ENCODE results near the gene RNF114. TPM values are rescaled to one million over a fixed set of nuclear protein-coding genes. Genes with fewer than 3 reads are reported as not detected.

Gene RNF114
- polyA plus RNA-seq, 1 of the 3 experiments (the other 2 are of a cell fraction), result 55.0 TPM

- no peaks in the 10 kb centered on the region for H3K9me3 ChIP-seq
- H3F3A ChIP-seq (replicated peaks; ENCODE audit: insufficient read depth), result peaks cover 39% of the 10 kb centered on the region
- no peak for DNase-seq
- H3K9me2 ChIP-seq, result no peaks in the 10 kb centered on the region
- H3K27ac ChIP-seq (ENCODE audit: low read depth in 2 of 2, low read length in 1 of 2), result no peak overlapping the region
- H3K9ac ChIP-seq, result no peak overlapping the region
- peaks cover 26% of the 10 kb centered on the region for H4K20me1 ChIP-seq (ENCODE audit: insufficient read depth)
- ChIA-PET POLR2A (no interaction called here), CTCF (interaction anchor here (0.5 to 22.2 kb wide), 5 partner anchors 26 to 99 kb away, joined by 3 to 807 read pairs (median 3); no protein-coding TSS in a partner anchor)
- 90% methylated on average over 4 of the region's 4 CpGs for WGBS (ENCODE audit: low lambda C conversion rate)
- H3K4me3 ChIP-seq (ENCODE audit: low read depth in 2 of 2, low read length in 1 of 2), result peak overlapping the region; percentile 76 to 80
- H3K27me3 ChIP-seq (ENCODE audit: insufficient read depth), result no peaks in the 10 kb centered on the region
- peaks cover 37 to 66% of the 10 kb centered on the region in 2 experiments for H3K4me1 ChIP-seq (ENCODE audit: control insufficient read depth in 1 of 2, insufficient read depth in 2 of 2, low read depth in 1 of 2, low read length in 1 of 2)
- H3K79me2 ChIP-seq (ENCODE audit: insufficient read depth), result peaks cover 54% of the 10 kb centered on the region
- peak overlapping the region; percentile 97 for H3K4me2 ChIP-seq
- TF ChIP-seq RCOR1 (IDR thresholded peaks at IDR 0.05; ENCODE audit: low read length), result no peak
- TF ChIP-seq POLR2AphosphoS5 (IDR thresholded peaks at IDR 0.05; ENCODE audit: low read depth, low read length), result no peak
- no peak for TF ChIP-seq REST (IDR thresholded peaks at IDR 0.05; ENCODE audit: low read depth, low read length)
- TF ChIP-seq JUND (IDR thresholded peaks at IDR 0.05), result no peak
- TF ChIP-seq USF1 (IDR thresholded peaks at IDR 0.05; ENCODE audit: borderline replicate concordance, low read depth), result no peak
- no peak for TF ChIP-seq IRF3 (IDR thresholded peaks at IDR 0.05; ENCODE audit: low read depth, low read length)
- no peak for TF ChIP-seq FOXM1 (IDR thresholded peaks at IDR 0.05; ENCODE audit: low read depth)
- no peak for TF ChIP-seq RXRA (IDR thresholded peaks at IDR 0.05; ENCODE audit: borderline replicate concordance, low read depth)
- TF ChIP-seq GABPA (IDR thresholded peaks at IDR 0.05; ENCODE audit: low read depth), result no peak
- TF ChIP-seq NFIC (IDR thresholded peaks at IDR 0.05; ENCODE audit: borderline replicate concordance), result no peak
- TF ChIP-seq ZBTB33 (IDR thresholded peaks at IDR 0.05; ENCODE audit: borderline replicate concordance, low read depth), result no peak
- TF ChIP-seq ELF1 (IDR thresholded peaks at IDR 0.05), result no peak
- peaks cover 3 to 6% of the 10 kb centered on the region in 2 experiments for H3K36me3 ChIP-seq (replicated peaks in 1 of 2; ENCODE audit: control insufficient read depth in 1 of 2, insufficient read depth in 2 of 2, low read length in 1 of 2)
- no peak overlapping the region for H2AFZ ChIP-seq (ENCODE audit: low read depth)
These were observed 49.9 kb downstream of the RNF114 start for GRCh38 chr20:49986049-49986448.
